ENCODE data around the gene RAB40AL.
A peak's percentile ranks its signal among the peaks of the same experiment; 100 is the strongest.
"Not testable (repeated sequence)": the region's sequence is repeated elsewhere in the genome, so short reads cannot be mapped to it uniquely, and the experiment has no call there.

The RAB40AL gene

GRCh38 chrX:102936972-102937371 lies at the start of gene RAB40AL:
TSS of gene RAB40AL (plus strand) at chrX:102937272. CDS start at chrX:102937319, 47 bp downstream.
- not testable (repeated sequence) for DNase-seq

DNA sequence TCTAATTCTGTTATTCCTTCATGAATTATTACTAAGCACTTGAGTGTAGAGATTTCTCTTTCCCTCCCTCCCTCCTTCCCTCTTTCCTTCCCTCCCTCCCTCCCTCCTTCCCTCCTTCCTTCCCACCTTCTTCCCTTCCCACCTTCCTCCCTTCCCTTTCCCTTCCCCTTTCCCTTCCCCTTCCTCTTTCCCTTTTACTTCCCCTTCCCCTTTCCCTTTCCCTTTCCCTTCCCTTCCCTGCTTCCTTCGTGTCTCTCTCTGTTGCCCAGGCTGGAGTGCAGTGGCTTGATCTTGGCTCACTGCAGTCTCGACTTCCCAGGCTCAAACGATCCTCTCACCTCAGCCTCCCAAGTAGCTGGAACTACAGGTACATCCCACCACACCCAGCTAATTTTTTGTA lies 49.4 kb upstream of the RAB40AL start:
- no peak for DNase-seq

DNA sequence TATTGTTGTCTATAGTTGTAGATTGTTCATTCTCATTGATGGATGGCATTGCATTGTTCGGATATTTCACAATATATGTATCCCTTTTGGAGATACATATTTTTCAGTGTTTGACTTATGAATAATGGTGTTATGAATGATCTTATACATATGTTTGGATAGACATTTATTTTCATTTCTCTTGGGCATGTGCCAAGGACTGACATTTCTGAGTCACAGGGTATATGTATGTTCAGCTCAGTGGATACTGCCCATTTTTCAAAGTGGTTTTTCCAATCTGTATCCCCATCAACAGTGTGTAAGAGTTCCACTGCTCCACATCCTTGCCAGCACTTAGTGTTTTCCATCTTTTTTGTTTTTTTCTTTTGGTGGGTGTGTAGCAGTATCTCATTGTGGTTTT lies 45.0 kb upstream of the RAB40AL start:
- DNase-seq = peak; percentile 6

DNA sequence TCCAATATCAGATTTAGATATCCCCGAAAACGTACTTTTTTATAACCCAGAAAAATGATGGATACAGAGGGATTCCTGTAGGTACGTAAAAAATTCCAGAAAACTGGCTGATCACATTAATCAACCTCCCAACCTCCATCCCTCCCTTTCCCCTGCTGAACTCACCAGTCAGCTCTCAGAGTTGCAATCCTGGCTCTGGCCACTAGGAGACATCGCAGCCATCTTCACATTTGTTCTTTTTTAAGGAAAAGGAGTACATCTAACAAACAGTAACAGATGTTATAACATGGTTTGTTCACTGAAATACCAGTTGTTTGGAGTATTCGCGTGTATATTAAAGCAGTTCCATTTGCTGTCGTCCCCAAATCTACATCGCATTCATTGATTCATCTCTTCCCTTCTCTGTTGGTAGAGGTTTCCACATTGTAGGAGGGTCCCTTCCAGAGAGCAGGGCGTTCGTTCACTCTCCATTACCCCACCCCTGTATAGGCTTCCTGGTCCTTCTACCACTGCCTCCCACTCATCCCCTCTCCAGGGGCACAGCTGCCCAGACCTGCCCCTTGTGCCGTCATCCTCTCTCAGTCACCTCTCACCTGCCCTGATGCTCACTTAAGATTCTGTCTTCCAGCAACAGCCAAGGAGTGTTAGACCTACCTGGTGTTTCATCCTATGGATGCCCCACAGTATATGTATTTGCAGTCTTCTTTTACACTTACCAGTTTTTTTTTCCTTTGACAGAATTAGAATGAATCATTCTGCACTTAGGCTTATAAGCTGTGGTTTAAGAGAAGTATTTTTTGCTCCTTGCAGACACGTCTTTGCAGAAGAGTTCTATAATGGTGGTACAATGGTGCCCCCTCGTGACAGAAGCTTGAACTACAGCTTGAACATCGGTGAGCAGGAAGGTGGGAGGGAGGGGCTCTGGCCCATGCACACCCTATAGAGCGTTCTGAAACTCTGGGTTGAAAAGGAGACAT lies 36.8 kb upstream of the RAB40AL start:
- peak; percentile 66 for DNase-seq

DNA sequence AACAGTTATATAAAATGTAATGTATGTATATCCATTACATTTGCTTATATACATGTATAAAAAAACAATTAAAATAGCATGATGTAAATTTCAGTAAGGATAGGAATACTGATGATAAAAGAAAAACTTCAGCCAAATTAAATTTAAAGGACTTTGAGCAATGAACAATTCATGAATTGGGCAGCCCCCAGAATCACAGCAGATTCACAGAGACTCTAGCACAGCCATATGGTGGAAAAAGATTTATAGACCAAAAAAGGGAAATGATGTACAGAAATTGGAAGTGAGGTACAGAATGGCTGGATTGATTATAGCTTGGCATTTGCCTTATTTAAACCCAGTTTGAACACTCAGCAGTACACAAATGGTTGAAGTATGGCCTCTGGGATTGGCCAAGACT lies 34.7 kb upstream of the RAB40AL start:
- no peak for DNase-seq

GRCh38 chrX:102930990-102931756 lies 5.9 kb upstream of the RAB40AL start:
- peak; percentile 37 for DNase-seq

- DNase-seq = peak; percentile 30
Measured at GRCh38 chrX:102934624-102935023, 2.4 kb upstream of the RAB40AL start.

GRCh38 chrX:102950908-102951866 lies 14.1 kb downstream of the RAB40AL start:
- peak; percentile 48 for DNase-seq

DNA sequence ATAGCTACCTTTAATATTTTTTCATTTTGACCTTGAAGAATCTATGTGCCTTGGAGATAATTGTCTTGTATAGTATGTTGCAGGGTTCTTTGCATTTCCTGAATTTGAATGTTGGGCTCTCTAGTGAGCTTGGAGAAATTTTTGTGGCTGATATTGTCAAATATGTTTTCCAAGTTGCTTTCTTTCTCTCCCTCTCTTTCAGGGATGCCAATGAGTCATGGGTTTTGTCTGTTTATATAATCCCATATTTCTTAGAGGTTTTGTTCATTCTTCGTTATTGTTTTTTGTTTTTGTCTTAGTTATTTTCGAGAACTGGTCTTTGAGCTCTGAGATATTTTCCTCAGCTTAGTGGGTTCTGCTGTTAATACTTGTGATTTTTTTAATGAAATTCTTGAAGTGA lies 20.7 kb downstream of the RAB40AL start:
- DNase-seq = peak; percentile 43

- peak; percentile 37 for DNase-seq
Measured at GRCh38 chrX:102958794-102959193, 21.7 kb downstream of the RAB40AL start.

GRCh38 chrX:102959471-102959870 lies 22.4 kb downstream of the RAB40AL start:
- DNase-seq = peak; percentile 95

DNA sequence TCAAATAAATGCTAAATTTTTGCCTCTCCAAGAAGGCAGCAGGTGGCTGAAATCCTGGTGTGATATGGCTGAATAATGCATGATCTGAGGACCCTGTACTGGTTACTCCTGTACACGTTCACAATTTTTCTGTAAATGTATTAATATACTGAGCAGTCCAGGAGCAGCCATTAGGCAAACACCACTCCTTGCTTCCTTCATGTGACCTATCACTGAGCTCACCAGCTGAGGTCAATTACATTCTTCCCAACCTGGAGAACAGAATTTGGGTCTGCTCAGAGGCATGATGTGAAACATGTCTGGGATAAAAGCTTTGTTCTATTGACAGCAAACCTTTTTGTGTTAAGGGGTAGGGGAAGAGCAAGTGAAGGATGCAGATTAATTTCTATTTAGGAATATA lies 26.9 kb downstream of the RAB40AL start:
- DNase-seq = no peak

DNA sequence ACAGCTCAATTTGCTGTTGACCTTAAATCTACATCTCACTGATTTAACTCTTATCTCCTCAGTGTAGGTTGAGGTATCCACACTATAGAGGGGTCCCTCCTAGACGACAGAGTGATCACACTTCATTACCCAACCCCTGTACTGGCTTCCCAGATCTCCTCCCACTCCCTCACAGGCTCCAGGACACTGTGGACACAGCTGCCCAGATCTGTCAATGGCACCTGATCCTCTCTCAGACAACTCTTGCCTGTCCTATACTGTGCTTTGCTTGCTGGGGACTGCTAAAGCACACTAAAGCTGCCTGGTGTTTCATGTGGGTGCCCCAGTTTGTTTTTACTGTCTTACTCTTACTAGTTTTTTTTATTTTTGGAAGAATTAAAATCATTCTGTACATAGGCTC lies 27.9 kb downstream of the RAB40AL start:
- no peak for DNase-seq

DNA sequence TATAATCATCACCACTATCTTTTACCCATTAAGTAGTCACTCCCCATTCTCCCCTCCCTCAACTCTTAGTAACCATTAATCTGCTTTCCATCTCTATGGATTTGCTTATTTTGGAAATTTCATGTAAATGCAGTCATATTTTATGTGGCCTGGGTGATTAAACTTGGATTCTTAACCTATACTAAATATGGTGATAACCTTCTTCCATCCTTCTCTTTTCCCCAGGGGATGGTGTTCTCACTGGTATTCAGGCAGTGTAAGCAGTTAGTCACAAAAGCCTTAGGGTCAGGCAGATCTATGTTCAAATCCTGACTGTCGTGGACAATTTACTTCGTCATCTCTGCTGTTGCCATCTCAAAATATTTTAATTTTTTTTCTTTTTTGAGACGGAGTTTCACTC lies 29.6 kb downstream of the RAB40AL start:
- peak; percentile 85 for DNase-seq

GRCh38 chrX:102968216-102968615 lies 31.1 kb downstream of the RAB40AL start:
- DNase-seq = peak; percentile 81

DNA sequence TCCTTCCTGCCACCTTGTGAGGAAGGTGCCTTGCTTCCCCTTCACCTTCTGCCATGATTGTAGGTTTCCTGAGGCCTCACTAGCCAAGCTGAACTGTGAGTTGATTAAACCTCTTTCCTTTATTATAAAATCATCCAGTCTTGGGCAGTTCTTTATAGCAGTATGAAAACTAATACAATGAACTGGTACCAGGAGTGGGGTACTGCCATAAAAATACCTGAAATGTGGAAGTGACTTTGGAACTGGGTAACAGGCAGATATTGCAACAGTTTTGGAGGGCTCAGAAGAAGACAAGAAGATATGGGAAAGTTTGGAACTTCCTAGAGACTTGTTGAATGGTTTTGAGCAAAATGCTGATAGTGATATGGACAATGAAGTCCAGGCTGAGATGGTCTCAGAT lies 34.5 kb downstream of the RAB40AL start:
- DNase-seq = not testable (repeated sequence)

DNA sequence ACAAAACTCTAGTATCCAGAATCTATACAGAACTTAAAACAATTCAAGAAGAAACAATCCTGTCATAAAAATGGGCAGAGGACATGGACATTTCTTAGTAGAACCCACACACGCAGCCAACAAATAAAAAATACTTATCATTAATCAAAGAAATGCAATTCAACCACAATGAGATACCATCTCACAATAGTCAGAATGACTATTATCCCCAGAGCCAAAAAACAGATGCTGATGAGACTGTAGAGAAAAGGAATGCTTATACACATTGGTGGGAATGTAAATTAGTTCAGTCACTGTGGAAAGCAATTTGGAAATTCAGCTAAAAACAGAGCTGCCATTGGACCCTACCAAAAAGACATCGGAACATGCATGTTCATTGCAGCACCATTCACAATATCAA lies 37.9 kb downstream of the RAB40AL start:
- peak; percentile 61 for DNase-seq

GRCh38 chrX:102976286-102976685 lies 39.2 kb downstream of the RAB40AL start:
- peak; percentile 64 for DNase-seq

DNA sequence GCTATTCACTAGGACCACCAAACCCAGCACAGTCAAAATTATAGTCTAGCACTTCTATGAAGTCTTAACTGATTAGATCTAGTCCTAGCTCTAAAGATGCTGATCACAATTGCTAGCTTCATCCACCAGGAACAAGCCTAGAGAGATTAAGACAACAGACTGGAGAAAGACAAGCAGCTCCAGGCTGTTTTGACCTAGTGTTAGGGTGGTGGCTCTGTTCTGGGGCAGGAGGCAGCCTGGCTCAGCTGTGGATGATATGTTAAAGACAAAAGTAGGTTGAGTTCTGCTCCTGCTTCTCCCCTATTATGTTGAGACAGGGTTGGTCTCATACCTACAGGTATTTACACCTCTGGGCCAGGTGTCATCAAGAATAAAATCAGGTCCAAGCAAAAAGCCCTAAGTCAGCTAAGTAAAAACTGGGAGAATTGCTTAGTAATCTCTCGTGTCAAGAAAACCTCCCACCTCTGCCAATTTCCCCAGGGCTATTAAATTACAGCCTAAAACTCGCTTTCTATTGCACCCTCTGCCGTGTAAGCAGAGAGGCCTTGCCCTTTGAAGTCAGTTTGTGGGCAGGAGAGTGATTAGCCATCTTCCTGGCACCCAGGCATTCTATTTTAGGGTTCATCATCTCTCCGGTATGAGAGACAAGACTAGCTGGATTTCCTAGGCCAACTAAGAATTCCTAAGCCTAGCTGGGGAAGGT lies 39.9 kb downstream of the RAB40AL start:
- peak; percentile 86 for DNase-seq

- DNase-seq = no peak
Measured at GRCh38 chrX:102978594-102978993, 41.5 kb downstream of the RAB40AL start.

DNA sequence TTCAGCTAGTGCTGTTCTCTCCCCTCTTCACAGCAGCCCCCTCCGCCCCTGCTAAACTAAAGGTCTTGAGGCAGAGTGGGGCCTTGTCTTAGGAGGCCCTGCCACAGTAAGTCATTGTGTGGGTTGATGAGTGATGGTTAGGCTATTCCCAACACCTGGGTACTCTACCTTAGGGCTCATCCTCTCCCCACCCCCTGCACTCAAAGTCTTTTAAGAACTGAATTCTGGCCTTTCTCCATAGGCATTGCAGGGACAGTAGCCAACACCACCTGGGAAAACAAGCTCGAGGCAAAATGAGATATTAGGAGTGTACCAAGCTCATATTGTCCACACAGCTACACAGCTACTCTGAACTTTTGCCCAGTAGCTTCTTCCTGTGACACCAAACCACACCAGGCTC lies 42.5 kb downstream of the RAB40AL start:
- DNase-seq = no peak

DNA sequence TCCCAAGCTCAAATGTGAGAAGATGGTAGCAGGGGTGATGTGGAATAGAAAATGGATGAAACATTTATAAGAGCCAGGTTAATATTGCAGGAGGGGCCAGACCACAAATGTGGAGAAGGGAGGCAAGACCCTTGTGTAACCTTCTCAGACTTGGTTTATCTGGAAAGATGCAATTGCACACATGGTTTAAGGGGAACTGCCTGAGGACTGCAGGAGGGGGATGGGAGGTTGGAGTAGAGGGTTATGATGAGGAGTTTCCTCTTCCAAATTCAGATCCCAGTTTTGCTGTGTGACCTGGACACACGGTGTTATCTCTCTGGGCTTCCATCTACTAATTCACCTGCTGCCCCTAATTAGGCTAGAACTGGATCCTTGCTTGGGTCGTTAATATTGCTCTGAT lies 46.1 kb downstream of the RAB40AL start:
- DNase-seq = no peak
